ENCODE measurements around the gene MAN2B1.
A peak's percentile ranks its signal among the peaks of the same experiment; 100 is the strongest.
"Not testable (repeated sequence)": the region's sequence is repeated elsewhere in the genome, so short reads cannot be mapped to it uniquely, and the experiment has no call there.

The MAN2B1 gene

DNA sequence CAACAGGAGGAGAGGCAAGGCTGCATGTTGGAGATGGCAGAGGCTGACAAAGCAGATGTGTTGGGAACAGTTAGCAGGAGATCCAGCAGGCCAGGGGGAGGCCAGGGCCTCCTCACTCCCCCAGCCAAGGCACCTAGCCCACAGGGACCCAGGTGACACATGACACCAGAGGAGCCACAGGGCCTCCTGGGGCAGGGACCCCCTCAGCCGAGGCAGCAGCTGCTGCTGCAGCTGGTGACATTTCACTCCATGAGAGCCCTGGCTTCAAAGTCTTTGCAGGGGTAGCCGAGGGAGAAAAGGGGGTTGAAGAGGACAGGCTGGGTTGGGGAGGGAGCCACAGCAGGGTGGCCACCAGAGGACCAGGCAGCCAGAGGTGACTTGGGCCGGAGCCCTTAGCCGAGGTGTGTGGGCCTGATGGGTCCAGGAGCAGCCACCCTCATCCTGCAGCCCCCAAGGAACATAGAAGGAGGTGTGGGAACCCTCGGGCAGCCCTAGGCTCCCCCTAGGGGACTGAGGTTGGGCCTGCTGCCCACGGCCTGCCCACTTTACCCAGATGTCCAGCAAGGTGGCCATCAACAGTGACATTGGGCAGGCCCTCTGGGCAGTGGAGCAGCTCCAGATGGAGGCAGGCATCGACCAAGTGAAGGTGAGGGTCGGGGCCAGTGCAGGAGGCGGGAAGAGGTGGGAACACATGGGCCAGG, 21.1 kb upstream of the MAN2B1 start, which contains the start of gene GNG14:
Gene GNG14 (plus strand): TSS at position 503 of the 701 bp plus-strand sequence. CDS start 51 bp downstream, at position 554.
- DNase-seq: no peak

DNA sequence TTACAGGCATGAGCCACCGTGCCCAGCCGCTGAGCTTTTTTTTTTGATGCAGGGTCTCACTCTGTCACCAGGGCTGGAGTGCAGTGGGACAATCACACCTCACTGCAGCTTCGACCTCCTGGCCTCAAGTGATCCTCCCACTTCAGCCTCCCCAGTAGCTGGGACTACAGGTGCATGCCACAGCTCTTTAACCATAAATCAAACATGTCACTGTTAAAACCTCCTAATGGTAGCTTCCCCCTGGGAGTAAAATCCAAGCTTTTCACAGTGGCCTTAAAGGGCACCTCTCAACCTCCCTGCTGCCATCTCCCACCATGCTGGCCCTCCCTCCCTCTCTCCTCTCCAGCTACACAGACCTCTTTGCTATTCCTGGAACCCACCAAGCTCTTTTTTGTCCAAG, 19.3 kb upstream of the MAN2B1 start:
- no peak for DNase-seq

DNA sequence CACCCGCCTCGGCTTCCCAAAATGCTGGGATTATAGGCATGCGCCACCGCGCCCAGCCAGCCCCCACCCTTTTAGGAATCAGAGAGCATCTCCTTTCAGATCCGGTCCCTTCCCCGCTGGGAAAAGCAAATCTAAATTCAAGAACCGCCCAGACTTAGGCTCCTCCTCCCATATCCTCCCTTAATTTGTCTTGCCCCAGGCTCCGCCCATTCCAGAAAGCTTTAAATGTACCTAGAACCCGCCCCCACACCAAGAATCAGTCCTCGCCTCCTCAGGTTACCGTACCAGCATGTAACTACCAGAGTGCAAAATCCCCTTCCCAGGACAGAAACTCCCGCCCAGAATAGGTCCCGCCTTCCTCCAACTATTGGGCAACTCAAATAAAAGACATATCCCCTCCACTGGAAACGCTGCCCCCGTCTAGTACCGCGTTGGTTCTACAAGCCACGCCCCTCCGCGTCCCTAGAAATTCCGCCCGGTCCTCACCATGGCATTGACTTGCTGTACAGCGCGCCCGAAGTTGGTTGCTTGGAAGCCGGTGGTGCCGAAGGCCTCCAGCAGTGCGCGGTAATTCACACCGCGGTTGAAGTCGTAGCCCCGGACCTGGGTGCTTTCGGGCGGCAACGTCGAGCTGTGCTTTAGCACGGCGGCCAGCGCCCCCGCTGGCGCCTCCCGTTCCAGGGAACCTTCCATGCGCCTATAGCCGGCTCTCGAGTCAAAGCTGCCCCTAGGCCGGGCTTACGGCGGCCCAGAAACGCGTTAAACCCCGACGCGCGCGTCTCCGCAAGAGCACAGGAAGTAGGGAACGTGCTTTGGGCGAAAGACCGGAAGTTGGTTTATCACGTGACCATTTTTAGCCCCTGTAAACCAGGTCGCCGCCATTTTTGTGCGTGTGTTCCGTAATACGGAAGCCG, 14.8 kb upstream of the MAN2B1 start, which contains the start of gene DHPS:
Gene DHPS (minus strand): TSS at position 807 of the 914 bp plus-strand sequence. CDS start 114 bp downstream, at position 693.
- DNase-seq: peak; percentile 96

DNA sequence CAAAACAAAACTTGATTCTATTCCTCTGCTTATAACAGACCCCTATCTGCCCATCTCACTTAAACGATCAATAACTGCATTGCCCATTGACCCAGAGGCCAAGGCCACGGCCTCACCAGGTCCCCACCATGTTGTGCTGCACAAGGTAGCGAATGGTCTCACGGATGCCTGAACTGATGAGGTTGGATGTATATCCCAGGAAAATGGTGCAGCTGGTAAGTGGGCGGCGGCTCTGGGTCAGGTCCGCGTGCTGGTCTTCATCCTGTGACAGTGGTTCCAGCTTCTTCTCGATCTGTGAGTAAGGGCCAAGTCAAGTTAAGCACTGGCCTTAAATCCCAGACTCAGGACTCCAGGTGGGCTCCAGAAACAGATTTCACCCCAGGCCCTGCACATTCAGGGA, 13.5 kb upstream of the MAN2B1 start:
- no peak for DNase-seq

DNA sequence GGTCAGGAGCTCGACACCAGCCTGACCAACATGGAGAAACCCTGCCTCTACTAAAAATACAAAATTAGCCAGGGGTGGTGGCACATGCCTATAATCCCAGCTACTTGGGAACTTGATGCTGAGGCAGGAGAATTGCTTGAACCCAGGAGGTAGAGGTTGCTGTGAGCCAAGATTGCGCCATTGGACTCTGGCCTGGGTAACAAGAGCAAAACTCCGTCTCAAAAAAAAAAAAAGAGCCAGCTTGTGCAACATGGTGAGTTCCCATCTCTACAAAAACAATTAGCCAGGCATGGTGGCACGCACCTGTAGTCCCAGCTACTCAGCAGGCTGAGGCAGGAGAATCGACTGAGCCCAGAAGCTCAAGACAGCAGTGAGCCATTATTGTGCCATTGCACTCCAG, 11.5 kb upstream of the MAN2B1 start:
- not testable (repeated sequence) for DNase-seq

DNA sequence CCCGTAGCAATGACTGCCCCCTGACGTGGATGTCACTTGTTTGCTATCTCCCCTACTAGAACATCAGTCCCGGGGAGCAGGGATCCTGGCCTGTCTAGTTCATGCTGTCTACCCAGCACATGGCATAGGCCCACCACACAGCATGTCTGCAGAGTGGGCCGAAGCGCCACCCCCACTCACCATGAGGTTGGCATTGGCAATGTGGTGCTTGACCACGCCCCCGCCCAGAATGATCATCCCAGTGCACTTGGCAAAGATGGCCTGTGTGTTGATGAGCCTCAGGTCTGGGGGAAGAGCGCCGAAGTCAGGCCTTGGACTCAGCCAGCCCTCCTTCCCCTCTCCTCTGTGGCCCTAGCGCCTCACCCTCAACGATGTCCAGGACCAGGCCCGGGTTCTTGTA, 10.4 kb upstream of the MAN2B1 start:
- no peak for DNase-seq

DNA sequence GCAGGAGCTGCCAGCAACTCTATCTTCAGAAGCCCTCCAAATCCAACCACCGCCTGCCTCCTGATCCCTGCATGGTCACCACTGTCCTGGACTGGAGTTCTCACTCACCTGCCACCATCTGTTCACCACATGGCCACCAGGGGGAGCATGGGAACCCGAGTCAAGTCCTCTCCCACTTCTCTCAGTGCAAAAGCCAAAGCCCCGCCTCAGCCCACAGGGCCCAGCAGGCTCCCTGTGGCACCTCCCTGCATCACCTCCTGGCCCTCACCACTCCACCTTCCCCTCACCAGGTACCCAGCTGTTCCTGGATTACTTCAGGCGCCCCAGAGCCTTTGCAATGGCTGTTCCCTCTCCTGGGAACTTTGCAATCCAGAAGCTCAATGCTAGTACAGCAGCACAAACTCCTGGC, 9.8 kb upstream of the MAN2B1 start:
- peak; percentile 85 for DNase-seq

DNA sequence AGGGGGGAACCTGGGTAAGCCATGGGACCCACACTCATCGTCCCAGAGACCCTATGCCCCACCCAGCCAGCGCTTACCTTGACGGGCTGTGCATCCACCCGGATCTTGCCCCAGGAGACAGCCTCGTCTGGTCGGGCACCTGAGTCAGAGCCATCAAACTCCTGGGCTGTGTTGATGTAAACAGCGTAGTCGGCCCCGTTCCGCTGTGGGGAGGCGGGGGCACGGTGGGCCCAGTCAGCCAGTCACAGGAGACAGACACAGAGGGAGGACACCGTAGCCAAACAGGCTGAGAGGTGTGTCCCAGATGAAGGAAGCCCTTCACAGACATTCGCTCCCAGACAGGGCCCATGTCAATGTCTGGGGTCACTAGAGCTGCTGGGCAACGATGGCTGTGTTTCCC, 9.4 kb upstream of the MAN2B1 start:
- no peak for DNase-seq

DNA sequence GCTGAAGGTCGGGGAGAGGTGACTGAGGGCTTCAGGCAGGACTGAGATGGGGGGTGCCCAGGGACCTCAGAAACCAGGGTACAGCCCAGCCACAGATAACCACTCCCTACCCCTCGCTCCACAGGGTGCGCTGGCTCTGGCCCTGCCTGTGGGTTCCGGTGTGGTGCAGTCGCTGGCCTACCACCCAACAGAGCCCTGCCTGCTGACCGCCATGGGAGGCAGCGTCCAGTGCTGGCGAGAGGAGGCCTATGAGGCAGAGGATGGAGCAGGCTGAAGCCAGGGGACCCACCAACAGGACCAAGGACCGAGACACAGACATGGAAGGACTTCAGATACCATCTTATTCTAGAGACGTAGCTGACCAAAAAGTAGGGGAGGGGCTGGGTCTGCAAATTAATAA, 8.9 kb upstream of the MAN2B1 start:
- DNase-seq: no peak

DNA sequence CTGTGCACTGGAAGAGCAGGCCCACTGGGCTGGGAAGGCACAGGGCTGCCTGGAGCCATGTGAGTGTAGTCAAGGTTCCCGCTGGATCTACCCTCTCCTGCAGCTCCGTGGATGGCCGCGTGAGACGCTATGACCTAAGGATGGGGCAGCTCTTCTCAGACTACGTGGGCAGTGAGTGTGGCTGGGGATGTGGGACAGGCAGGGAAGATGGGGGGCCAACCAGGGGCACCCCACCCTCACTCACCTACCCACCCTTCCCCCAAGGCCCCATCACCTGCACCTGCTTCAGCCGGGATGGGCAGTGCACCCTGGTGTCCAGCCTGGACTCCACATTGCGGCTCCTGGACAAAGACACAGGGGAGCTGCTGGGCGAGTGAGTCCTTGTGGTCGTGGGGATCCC, 6.2 kb upstream of the MAN2B1 start:
- no peak for DNase-seq

DNA sequence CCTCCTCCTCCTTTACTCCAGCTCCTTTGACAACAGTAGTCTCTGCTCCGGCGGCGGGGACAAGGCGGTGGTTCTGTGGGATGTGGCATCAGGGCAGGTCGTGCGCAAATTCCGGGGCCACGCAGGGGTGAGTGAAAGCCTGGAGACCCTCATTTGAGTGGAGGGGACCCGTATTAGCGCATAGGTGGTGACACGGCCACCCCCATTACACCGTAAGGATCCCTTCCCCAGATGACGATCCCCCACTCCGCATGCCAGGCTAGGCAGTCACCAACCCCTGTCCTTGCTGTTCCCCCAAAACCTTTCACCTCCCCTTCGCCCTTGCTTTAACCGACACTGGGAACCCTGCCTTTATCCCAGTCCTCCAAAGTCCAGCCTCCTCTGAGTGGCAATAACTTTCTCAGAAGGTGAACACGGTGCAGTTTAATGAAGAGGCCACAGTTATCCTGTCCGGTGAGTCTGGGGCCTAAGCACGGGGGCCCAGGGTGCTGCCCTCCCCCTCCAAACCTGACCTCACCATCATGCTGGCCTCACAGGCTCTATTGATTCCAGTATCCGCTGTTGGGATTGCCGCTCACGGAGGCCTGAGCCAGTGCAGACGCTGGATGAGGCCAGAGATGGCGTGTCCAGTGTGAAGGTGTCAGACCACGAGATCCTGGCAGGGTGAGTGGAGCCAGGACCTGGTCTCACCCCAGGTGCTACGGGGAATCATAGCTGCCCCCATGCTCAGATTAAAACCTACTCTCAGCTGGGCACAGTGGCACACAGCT, 3.8 kb upstream of the MAN2B1 start:
- no peak for DNase-seq

DNA sequence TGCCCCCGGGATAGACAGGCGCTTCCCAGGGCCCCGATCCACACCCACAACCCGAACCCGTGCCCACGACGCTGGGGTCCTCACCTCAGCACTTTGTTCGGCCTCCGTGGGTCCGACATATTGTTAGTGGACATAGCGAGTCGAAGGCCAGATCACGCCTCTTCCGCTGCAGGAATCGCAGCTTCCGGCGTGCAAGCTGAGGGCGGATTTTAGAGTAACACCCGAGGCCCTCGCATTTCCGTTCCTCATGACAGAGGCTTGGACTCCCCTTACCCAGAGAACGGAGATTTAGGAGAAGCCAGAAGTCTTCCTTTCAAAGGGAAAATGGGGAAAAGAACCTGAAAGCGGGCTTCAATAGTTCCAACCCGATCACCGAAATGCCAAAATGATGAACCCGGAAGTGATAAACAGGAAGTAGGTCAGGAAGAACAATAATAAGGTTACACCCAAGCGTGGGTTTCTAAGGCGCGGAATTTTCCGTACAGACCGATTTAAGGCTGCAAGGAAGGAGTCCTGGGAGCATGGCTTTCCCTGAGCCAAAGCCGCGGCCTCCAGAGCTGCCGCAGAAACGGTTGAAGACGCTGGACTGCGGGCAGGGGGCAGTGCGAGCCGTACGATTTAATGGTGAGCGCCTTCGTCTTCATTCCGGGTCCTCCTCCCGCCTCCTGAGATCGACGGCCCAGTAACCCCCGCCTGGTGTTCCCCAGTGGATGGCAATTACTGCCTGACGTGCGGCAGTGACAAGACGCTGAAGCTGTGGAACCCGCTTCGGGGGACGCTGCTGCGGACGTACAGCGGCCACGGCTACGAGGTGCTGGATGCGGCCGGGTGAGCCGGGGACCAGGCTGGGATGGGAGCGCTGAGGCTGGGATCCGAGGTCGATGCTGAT, 3.0 kb upstream of the MAN2B1 start:
- peak; percentile 84 for DNase-seq

DNA sequence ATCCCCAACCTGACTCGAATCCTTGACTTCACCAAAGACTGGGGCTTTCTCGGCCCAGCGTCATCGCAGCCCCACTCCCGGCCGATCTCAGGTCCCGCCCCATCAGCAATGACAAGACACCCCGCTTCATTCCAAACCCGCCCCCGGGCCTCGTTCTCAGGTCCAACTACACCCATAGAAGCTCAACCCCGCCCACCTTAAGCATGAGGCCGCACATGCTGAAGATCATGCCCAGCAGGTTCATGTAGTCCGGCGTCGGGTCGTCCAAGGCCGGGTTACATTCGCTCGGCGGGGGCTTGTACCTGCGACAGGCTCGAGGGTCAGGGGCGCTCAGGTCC, 2.4 kb upstream of the MAN2B1 start:
- DNase-seq: peak; percentile 87

DNA sequence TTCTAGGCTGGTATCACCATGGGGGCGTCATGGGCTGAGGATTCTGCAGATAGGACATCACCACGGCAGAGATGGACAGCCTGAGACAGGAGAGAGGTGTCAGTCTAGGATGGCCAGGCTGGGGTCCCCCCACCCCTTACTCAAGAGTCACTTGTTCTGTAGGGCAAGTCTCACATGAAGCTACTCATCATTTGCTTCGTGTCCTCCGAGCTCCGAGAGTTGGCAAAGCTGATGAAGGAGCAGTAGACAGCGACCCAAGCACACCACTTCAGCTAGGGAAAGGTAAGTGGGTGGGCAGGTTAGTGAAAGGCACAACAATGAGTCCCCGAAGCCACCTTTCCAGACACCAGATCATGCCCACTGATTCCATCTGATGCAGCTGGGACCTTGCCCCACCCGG, 1.8 kb upstream of the MAN2B1 start:
- no peak for DNase-seq

DNA sequence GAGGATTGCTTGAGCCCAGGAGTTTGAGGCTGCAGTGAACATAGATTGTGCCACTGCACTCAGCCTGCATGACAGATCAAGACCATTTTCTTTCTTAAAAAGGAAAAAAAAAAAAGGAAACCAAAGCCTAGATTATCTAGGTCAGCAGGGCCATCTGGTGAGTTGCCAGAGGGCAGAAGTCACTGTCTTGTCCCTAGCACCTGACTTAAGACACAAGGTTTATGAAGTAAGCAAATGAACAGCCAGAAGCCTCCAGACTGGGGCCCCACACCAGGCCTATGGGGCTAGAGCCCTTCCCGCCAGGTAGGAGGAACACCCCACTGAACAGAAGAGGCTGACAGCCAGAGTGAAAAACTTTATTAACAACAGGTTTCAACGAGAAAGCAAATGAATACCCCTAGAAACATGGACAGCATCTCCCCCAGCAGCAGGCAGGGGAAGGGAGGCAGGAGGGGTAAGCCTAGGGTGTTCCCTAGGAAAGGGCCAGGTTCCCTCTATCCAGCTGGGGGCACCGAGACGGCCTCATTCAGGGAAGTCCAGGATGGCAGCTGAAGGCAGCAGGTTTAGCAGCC, 1.3 kb upstream of the MAN2B1 start:
- no peak for DNase-seq

DNA sequence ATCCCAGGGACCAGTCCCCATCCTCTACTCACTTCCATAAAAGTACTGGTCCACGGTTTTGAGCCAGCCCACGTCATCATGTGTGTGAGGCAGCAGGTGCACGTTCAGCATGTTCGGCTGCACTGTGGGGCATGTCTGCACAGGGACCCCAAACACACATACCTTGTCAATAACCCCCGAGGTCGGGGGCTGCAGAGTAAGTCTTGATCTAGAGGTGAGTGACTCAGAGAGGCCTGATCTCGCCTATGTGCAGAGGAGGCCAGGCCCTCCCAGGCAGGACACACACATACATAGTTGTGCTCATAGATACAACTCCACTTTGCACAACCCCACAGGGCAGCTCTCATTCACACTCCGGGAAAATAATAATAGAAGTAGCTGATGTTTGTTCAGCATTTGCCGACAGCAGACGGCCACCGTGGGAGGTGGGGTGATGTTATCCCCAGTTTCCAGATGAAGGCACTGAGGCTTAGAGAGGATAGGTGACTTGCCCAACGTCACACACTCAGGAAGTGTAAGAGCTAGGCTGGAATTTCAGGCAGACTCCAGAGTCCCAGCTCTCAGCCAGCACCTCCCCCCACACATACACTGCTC, 774 bp downstream of the MAN2B1 start:
- no peak for DNase-seq

DNA sequence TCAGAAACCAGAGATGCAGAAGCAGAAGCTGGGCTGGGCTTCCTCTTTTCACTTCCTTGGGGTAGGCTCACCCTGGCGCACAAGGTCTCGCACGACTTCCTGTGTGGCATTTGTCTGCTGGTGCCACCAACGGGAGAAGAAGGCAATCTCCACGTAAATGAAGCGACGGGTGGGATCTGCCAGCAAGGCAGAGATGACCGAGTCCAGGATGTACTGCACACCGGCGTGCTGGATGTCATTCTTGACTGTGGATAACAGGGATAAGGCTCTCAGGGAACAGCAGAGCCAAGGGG, 1.3 kb downstream of the MAN2B1 start:
- peak; percentile 68 for DNase-seq

DNA sequence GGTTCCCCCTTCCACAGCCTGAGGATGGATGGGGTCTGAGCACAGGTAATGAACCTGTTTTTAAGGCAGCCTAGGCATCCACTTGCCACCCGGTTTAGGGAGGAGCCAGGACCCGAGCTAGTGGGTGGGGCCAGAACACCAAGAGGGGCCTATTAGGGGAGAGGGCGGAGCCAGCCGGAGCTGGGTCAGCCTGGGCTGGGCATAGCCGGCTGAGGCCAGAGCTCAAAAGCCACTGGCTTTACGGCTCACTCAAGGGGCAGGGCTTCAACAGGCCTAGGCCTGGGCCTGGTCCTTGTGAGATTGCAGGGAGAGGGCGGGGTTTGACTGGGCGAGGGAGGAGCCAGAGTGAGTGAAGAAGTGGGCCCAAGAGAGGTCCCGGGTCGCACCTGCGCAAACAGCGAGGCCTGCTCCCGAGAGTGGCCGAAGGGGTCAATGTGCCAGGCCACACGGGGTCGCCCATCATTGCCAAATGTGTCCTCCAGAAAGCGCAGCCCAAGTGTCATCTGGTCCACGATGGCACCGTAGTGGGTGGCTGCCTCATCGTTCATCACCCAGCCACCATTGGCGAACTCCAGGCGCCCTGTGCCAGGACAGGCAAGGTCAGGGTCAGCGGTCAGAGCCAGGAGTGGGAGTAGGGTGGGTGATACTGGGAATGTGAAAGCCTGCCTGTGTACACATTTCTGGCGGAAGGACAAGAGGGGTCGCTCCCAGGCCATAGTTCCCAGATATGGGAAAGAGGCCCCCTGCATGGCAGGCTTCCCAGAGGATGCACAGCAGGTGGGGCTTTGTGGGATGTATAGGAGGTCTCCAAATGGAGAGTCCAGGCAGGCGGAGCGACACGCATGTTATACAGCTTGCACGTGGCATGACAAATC, 1.9 kb downstream of the MAN2B1 start:
- no peak for DNase-seq

DNA sequence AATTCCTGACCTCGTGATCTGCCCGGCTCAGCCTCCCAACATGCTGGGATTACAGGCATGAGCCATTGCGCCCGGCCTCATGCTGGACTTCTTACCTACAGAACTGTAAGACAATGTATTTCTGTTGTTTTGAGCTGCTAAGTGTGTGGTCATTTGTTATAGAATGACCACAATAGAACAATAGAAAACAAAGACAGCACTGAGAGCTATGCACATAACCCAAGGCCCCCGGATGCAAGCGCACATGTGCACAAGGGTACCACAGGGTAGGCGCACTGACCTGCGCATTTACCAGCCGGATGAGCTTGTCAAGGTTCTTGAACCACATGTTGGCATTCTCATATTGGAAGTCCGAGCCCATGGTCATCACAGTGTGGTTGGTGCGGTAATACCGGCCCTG, 5.6 kb downstream of the MAN2B1 start:
- DNase-seq: no peak

DNA sequence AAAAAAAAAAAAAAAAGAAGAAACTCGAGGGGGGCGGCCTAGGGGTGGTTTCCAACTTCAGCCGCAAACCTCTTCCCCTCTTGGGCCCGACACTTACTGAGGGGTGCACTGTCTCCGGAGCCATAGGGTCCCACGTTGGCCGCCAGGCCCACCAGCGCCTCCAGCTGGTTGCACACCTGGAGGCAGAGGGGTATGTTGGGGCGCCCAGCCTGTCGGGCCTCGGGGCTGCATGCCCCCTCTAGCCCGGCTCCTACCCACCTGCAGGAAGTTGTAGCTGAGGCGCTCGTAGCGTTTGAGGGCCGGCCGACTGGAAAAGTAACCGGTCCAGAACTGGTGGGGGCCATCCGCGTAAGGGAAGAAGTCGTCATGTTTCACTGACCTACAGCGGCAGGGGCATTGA, 8.6 kb downstream of the MAN2B1 start:
- DNase-seq: no peak
